ENCODE data around the gene ZSWIM3. TPM values are rescaled to one million over a fixed set of nuclear protein-coding genes. Genes with fewer than 3 reads are reported as not detected.

The ZSWIM3 gene
- total and polyA plus RNA-seq, 4 donors = 0.56 to 4.2 (median 2.3) TPM

DNA sequence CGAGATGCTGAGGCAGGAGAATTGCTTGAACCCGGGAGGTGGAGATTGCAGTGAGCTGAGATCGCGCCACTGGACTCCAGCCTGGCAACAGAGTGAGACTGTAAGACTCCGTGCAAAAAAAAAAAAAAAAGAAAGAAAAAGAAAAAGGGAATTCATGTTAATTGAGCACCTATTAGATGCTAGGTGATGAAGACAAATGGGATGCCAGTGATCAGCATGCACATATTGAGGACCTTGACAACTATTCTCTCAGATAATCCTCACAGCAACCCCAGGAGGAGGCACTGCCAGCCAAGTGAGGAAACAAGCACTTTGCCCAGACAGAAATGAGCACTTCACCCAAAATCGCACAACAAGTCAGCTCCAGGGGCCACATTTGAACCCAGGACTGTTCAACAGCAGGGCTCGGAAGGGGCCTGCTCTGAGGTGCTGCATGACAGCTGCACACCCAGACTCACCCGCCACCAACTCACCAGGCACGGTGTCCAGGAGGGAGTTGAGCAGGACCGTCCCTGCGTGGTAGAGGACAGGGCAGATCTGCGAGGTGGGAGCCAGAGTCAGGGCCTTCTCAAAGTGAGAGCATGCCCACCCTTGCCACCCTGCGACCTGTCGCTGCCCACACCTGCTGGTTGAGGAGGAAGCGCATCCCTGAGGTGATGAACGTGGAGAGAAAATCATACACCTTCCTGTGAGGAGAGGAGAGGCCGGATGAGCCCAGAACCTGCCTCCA, 50.0 kb downstream of the ZSWIM3 start:
- Histone ChIP-seq H3K36me3 (ENCODE audit: control insufficient read depth in 4 of 4, insufficient read depth in 3 of 4, low read depth in 1 of 4, low read length in 3 of 4) (no peaks in the 10 kb centered on the region), H3K9me3 (ENCODE audit: control insufficient read depth in 4 of 4, low read length in 3 of 4) (no peaks in the 10 kb centered on the region), H3K4me3 (ENCODE audit: low read depth in 1 of 3, low read length in 3 of 3) (no peak overlapping the region), H3K9ac (ENCODE audit: low read depth in 1 of 2, low read length in 2 of 2) (no peak overlapping the region), H3K4me1 (ENCODE audit: control insufficient read depth in 4 of 4, insufficient read depth in 4 of 4, low read length in 3 of 4) (peaks cover 0 to 3% (median 0%) of the 10 kb centered on the region in 4 donors), H3K27ac (ENCODE audit: low read depth in 1 of 2, low read length in 2 of 2) (no peak overlapping the region), H3K27me3 (ENCODE audit: control insufficient read depth in 4 of 4, insufficient read depth in 4 of 4, low read length in 3 of 4) (no peaks in the 10 kb centered on the region)
- DNase-seq (ENCODE audit: low spot score) = no peak
- TF ChIP-seq RXRA (IDR thresholded peaks at IDR 0.05) = no peak
- 95% methylated on average over 17 of the region's 17 CpGs for WGBS

DNA sequence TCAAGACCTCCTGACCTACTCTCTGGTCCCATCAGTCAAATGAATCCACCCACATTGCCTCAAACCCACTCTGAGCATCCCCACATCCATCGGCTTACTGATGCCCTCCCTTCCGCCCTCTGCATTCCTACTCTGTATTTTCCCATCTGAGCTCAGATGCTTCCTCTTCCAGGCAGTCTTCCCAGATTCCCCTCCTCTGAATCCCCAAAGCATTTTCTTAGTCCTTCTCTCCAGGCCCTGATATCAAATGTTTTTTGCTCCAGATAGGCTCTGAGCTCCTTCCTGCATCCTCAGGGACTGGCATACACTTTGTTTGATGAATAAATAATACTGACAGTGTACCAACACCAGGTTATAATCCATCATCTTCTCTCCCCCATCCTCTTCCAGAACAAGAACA, 50.7 kb downstream of the ZSWIM3 start:
- no peak overlapping the region for H3K4me3 ChIP-seq (ENCODE audit: low read depth in 1 of 3, low read length in 3 of 3)
- peaks cover 0 to 3% (median 0%) of the 10 kb centered on the region in 4 donors for H3K4me1 ChIP-seq (ENCODE audit: control insufficient read depth in 4 of 4, insufficient read depth in 4 of 4, low read length in 3 of 4)
- no peaks in the 10 kb centered on the region for H3K9me3 ChIP-seq (ENCODE audit: control insufficient read depth in 4 of 4, low read length in 3 of 4)
- TF ChIP-seq, protein P1, sequence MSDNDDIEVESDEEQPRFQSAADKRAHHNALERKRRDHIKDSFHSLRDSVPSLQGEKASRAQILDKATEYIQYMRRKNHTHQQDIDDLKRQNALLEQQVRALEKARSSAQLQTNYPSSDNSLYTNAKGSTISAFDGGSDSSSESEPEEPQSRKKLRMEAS (IDR thresholded peaks at IDR 0.05) = no peak
- TF ChIP-seq EGR1 (IDR thresholded peaks at IDR 0.05; ENCODE audit: low read depth in 2 of 2) = no peak
- TF ChIP-seq, protein P2, sequence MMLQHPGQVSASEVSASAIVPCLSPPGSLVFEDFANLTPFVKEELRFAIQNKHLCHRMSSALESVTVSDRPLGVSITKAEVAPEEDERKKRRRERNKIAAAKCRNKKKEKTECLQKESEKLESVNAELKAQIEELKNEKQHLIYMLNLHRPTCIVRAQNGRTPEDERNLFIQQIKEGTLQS (IDR thresholded peaks at IDR 0.05) = no peak
- no peak for TF ChIP-seq SP1 (IDR thresholded peaks at IDR 0.05)
- TF ChIP-seq ZBTB33 (IDR thresholded peaks at IDR 0.05) = no peak
- no peak for TF ChIP-seq FOXA2 (IDR thresholded peaks at IDR 0.05)
- TF ChIP-seq, protein P3, sequence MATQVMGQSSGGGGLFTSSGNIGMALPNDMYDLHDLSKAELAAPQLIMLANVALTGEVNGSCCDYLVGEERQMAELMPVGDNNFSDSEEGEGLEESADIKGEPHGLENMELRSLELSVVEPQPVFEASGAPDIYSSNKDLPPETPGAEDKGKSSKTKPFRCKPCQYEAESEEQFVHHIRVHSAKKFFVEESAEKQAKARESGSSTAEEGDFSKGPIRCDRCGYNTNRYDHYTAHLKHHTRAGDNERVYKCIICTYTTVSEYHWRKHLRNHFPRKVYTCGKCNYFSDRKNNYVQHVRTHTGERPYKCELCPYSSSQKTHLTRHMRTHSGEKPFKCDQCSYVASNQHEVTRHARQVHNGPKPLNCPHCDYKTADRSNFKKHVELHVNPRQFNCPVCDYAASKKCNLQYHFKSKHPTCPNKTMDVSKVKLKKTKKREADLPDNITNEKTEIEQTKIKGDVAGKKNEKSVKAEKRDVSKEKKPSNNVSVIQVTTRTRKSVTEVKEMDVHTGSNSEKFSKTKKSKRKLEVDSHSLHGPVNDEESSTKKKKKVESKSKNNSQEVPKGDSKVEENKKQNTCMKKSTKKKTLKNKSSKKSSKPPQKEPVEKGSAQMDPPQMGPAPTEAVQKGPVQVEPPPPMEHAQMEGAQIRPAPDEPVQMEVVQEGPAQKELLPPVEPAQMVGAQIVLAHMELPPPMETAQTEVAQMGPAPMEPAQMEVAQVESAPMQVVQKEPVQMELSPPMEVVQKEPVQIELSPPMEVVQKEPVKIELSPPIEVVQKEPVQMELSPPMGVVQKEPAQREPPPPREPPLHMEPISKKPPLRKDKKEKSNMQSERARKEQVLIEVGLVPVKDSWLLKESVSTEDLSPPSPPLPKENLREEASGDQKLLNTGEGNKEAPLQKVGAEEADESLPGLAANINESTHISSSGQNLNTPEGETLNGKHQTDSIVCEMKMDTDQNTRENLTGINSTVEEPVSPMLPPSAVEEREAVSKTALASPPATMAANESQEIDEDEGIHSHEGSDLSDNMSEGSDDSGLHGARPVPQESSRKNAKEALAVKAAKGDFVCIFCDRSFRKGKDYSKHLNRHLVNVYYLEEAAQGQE (IDR thresholded peaks at IDR 0.05) = no peak
- TF ChIP-seq CTCF (IDR thresholded peaks at IDR 0.05; ENCODE audit: low read depth, low read length, missing input control) = no peak
- TF ChIP-seq FOXA1 (IDR thresholded peaks at IDR 0.05) = no peak
- TF ChIP-seq NR2F2 (IDR thresholded peaks at IDR 0.05) = no peak
- no peak for TF ChIP-seq RXRA (IDR thresholded peaks at IDR 0.05)
- TF ChIP-seq TAF1 (conservative IDR thresholded peaks at IDR 0.05) = no peak
- H3K9ac ChIP-seq (ENCODE audit: low read depth in 1 of 2, low read length in 2 of 2) = no peak overlapping the region
- no peak for DNase-seq (ENCODE audit: low spot score)
- 97% methylated on average over 2 of the region's 2 CpGs for WGBS
- no peaks in the 10 kb centered on the region for H3K36me3 ChIP-seq (ENCODE audit: control insufficient read depth in 4 of 4, insufficient read depth in 3 of 4, low read depth in 1 of 4, low read length in 3 of 4)
- no peak overlapping the region for H3K27ac ChIP-seq (ENCODE audit: low read depth in 1 of 2, low read length in 2 of 2)
- no peaks in the 10 kb centered on the region for H3K27me3 ChIP-seq (ENCODE audit: control insufficient read depth in 4 of 4, insufficient read depth in 4 of 4, low read length in 3 of 4)

All from liver (tissue), 9 donors.